Mesendoderm (in vitro differentiated cells): Measurements from ENCODE around the gene MXI1.

Source experiments
- DNase-seq: peaks from one replicate; pipeline ENCODE4 v3.0.0; 2013
- H2AK5ac ChIP-seq: 2 replicates; pipeline ENCODE4 v1.6.1; 2013; ENCODE audit warnings: low read length, inconsistent platforms
- H2BK120ac ChIP-seq: 2 replicates; pipeline ENCODE4 v1.6.1; 2013; ENCODE audit warnings: low read depth, mild to moderate bottlenecking, low read length, moderate library complexity, mixed read lengths
- H2BK15ac ChIP-seq: replicated peaks from 2 replicates; pipeline ENCODE4 v1.6.1; 2013; ENCODE audit warnings: low read depth, mild to moderate bottlenecking, moderate library complexity
- H2BK5ac ChIP-seq: 2 replicates; pipeline ENCODE4 v1.6.1; 2013; ENCODE audit warnings: low read length, inconsistent platforms
- H3K18ac ChIP-seq: 2 replicates; pipeline ENCODE4 v1.6.1; 2013; ENCODE audit warnings: mild to moderate bottlenecking, low read length, mixed read lengths
- H3K23ac ChIP-seq: one replicate; pipeline ENCODE4 v1.6.1; 2013; ENCODE audit warnings: low read length
- H3K27ac ChIP-seq: 2 replicates; pipeline ENCODE4 v1.5.1; 2013; ENCODE audit warnings: low read depth, mild to moderate bottlenecking, inconsistent platforms, low read length, moderate library complexity
- H3K27me3 ChIP-seq: 2 replicates; pipeline ENCODE4 v1.6.1; 2013; ENCODE audit warnings: low read length, control low read depth, mild to moderate bottlenecking, inconsistent platforms; ENCODE audit not compliant: insufficient read depth, poor library complexity
- H3K36me3 ChIP-seq: 2 replicates; pipeline ENCODE4 v1.6.1; 2013; ENCODE audit warnings: low read length, inconsistent platforms; ENCODE audit not compliant: control insufficient read depth, insufficient read depth
- H3K4ac ChIP-seq: one replicate; pipeline ENCODE4 v1.6.1; 2013; ENCODE audit warnings: low read depth, mild to moderate bottlenecking, low read length, moderate library complexity
- H3K4me1 ChIP-seq: 2 replicates; pipeline ENCODE4 v1.6.1; 2013; ENCODE audit warnings: low read depth, low read length, inconsistent platforms; ENCODE audit not compliant: control insufficient read depth
- H3K4me2 ChIP-seq: 2 replicates; pipeline ENCODE4 v1.6.1; 2013; ENCODE audit warnings: low read length
- H3K4me3 ChIP-seq: 2 replicates; pipeline ENCODE4 v1.5.1; 2013; ENCODE audit warnings: mild to moderate bottlenecking, low read length
- H3K56ac ChIP-seq: one replicate; pipeline ENCODE4 v1.6.1; 2013; ENCODE audit warnings: low read length
- H3K79me1 ChIP-seq: 2 replicates; pipeline ENCODE4 v1.6.1; 2013; ENCODE audit warnings: low read length, inconsistent platforms
- H3K79me2 ChIP-seq: 2 replicates; pipeline ENCODE4 v1.6.1; 2013; ENCODE audit warnings: mild to moderate bottlenecking, low read length; ENCODE audit not compliant: control insufficient read depth, insufficient read depth
- H3K9ac ChIP-seq: 2 replicates; pipeline ENCODE4 v1.6.1; 2013; ENCODE audit warnings: low read length, inconsistent platforms
- H4K5ac ChIP-seq: one replicate; pipeline ENCODE4 v1.6.1; 2013; ENCODE audit warnings: low read length
- H4K8ac ChIP-seq: one replicate; pipeline ENCODE4 v1.6.1; 2013; ENCODE audit warnings: low read depth, mild to moderate bottlenecking, control low read depth, low read length, moderate library complexity
- WGBS: extraction: QIAGEN DNeasy Blood & Tissue Kit; methylation state at CpG from one replicate; pipeline ENCODE4 v1.1.7; 2013; ENCODE audit warnings: low lambda C conversion rate, missing lambda C conversion rate; ENCODE audit not compliant: insufficient coverage; ENCODE audit errors: extremely low coverage; 5-methylcytosine and 5-hydroxymethylcytosine counted together

The MXI1 gene

DNA sequence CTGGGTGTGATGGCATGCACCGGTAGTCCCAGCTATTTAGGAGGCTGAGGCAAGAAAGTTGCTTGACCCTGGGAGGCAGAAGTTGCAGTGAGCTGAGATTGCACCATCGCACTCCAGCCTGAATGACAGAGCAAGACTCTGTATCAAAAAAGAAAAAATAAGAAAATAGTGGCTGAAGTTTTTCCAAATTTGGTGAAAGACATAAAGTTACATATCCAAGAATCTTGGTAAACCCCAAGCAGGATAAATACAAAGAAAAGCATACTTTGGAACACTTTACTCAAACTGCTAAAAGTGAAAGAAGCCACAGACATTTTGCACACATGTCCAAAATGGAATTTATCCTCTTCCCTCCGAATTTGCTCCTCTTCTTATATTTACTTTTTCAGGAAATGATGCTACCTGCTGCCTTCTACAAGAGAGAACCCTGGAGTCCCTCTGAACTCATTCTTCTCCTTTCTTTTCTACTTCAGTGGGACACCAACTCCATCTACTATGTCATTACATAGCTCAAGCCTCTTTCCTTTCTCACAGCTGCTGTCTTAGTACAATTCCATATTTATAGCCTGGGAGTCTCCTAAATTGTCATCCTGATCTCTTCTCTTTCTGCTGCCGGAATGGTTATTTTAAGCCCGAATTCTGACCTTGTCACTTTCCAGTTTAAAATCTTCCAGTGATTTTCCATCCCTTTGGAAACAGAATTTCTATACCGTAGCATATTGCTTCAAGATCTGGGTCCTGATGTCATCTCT lies 114.6 kb downstream of the MXI1 start:
- Histone ChIP-seq H4K8ac (no peak overlapping the region), H3K79me2 (no peaks in the 10 kb centered on the region), H3K79me1 (no peaks in the 10 kb centered on the region), H2BK120ac (no peak overlapping the region), H3K56ac (no peak overlapping the region), H3K23ac (no peak overlapping the region), H3K18ac (no peak overlapping the region), H3K4ac (no peak overlapping the region), H2BK15ac (no peak overlapping the region), H3K9ac (no peak overlapping the region), H3K36me3 (no peaks in the 10 kb centered on the region), H2AK5ac (no peak overlapping the region), H4K5ac (no peak overlapping the region), H2BK5ac (no peak overlapping the region), H3K27ac (no peak overlapping the region), H3K4me1 (peaks cover 11% of the 10 kb centered on the region), H3K4me3 (no peak overlapping the region), H3K27me3 (no peaks in the 10 kb centered on the region), H3K4me2 (no peak overlapping the region)
- DNase-seq: no peak
- WGBS: no CpG with 5 or more reads among the region's 6 CpGs

GRCh38 chr10:110323503-110323902 lies 116.1 kb downstream of the MXI1 start:
- H2BK5ac ChIP-seq: peak overlapping the region; percentile 33
- no peak overlapping the region for H3K18ac ChIP-seq
- H3K4ac ChIP-seq: no peak overlapping the region
- H2BK15ac ChIP-seq: no peak overlapping the region
- DNase-seq: peak; percentile 51
- H3K4me3 ChIP-seq: no peak overlapping the region
- WGBS: no CpG with 5 or more reads among the region's 2 CpGs
- peaks cover 10% of the 10 kb centered on the region for H3K4me1 ChIP-seq
- H3K79me2 ChIP-seq: no peaks in the 10 kb centered on the region
- H4K5ac ChIP-seq: no peak overlapping the region
- H3K79me1 ChIP-seq: no peaks in the 10 kb centered on the region
- no peak overlapping the region for H3K27ac ChIP-seq
- H3K4me2 ChIP-seq: no peak overlapping the region
- no peak overlapping the region for H3K56ac ChIP-seq
- H3K23ac ChIP-seq: no peak overlapping the region
- no peaks in the 10 kb centered on the region for H3K27me3 ChIP-seq
- no peak overlapping the region for H3K9ac ChIP-seq
- H3K36me3 ChIP-seq: no peaks in the 10 kb centered on the region
- H4K8ac ChIP-seq: no peak overlapping the region
- H2BK120ac ChIP-seq: no peak overlapping the region
- H2AK5ac ChIP-seq: no peak overlapping the region

DNA sequence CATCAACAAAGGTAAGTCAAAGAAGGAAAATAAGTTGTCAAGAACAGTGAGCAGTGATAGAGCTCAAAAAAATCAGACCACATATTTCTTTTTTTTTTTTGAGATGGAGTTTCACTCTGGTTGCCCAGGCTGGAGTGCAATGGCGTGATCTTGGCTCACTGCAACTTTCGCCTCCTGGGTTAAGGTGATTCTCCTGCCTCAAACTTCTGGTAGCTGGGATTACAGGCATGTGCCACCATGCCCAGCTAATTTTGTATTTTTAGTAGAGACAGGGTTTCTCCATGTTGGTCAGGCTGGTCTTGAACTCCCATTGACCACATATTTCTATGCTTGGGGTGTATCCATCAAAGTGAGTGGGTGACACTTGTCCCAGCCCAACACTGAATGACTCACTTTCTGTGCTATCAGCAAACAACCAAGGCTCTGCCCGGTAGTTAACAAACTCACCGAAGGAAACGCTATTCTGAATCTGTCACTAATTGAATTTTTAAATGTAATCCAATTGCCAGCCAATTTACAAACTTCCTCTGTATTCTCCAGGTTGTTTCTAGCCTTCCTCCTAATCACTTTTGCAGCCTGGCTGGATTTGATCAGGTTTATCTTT lies 116.9 kb downstream of the MXI1 start:
- Histone ChIP-seq H2AK5ac (no peak overlapping the region), H3K79me2 (no peaks in the 10 kb centered on the region), H3K23ac (no peak overlapping the region), H3K36me3 (no peaks in the 10 kb centered on the region), H2BK15ac (no peak overlapping the region), H2BK120ac (no peak overlapping the region), H3K4ac (no peak overlapping the region), H3K56ac (peak overlapping the region; percentile 22), H3K27me3 (no peaks in the 10 kb centered on the region), H2BK5ac (peak overlapping the region; percentile 11), H4K8ac (no peak overlapping the region), H4K5ac (no peak overlapping the region), H3K27ac (no peak overlapping the region), H3K4me1 (peaks cover 5% of the 10 kb centered on the region), H3K9ac (no peak overlapping the region), H3K79me1 (no peaks in the 10 kb centered on the region), H3K4me3 (no peak overlapping the region), H3K18ac (no peak overlapping the region), H3K4me2 (no peak overlapping the region)
- peak; percentile 82 for DNase-seq
- WGBS: no CpG with 5 or more reads among the region's 5 CpGs

DNA sequence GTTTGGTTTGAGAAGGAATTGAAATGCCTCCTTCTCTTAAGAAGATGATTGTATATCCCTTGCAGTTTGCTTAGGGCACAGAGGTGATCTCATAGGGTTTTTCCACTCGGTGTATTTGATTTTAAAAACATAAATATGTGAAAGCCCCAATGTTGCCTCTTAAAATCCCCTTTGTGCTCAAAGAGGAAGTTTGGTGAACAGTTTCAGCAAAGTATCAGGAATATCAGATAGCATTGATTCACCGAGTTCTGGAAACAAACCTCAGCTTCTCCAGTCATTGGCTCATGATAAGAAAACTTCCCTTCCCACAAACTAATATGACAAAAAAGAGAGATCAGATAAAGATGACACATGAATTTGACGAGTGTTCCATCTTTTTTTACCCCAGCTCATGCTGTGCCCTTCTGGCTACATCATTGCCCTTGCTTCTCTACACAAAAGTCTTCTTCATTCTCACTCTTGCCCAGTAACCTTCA lies 117.4 kb downstream of the MXI1 start:
- Histone ChIP-seq H2BK120ac (no peak overlapping the region), H3K4ac (no peak overlapping the region), H3K79me2 (no peaks in the 10 kb centered on the region), H2BK5ac (peak overlapping the region; percentile 1), H3K27me3 (no peaks in the 10 kb centered on the region), H3K56ac (peak overlapping the region; percentile 19), H4K5ac (no peak overlapping the region), H3K79me1 (no peaks in the 10 kb centered on the region), H3K27ac (peak overlapping the region; percentile 0), H3K4me2 (no peak overlapping the region), H3K4me3 (no peak overlapping the region), H3K4me1 (peaks cover 5% of the 10 kb centered on the region), H2AK5ac (no peak overlapping the region), H3K9ac (no peak overlapping the region), H3K36me3 (no peaks in the 10 kb centered on the region), H3K18ac (peak overlapping the region; percentile 6), H2BK15ac (no peak overlapping the region), H4K8ac (no peak overlapping the region), H3K23ac (no peak overlapping the region)
- DNase-seq: no peak
- no CpG with 5 or more reads among the region's 3 CpGs for WGBS

DNA sequence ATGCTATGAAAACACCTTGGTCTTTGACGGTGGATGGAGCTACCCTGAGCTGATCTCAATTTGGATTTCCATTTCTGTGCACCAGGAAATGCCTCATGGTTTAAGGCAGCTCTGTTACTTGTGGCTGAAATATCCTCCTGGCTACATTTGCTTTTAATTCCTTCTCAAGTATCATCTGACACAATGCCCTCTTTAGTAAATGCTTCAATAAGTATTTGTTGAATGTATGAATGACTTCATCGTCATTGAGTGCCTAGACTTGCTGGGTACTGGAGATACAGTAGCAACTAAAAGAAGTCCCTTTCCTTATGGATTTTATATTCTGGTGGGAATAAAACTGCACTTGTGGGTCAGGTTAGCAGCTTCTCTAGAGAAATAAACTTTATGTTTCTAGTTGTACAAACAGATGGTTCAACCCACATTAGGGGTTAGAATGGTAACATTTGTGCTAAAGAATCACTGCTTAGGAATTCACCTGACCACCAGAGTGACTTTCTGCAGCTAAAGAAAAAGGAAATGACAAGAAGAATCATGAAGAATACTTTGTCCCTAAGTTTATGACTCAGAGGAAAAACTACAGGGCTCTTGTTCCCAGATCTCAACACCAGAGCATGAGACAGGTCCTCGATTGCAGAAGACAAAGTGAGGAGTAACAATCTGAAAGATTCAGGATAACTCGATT lies 119.1 kb downstream of the MXI1 start:
- Histone ChIP-seq H3K27ac (no peak overlapping the region), H3K27me3 (no peaks in the 10 kb centered on the region), H3K79me1 (no peaks in the 10 kb centered on the region)

More for the DNA sequence above, 119.1 kb downstream of the MXI1 start:
- Histone ChIP-seq H3K9ac (no peak overlapping the region), H3K18ac (no peak overlapping the region), H2AK5ac (no peak overlapping the region), H3K4me3 (no peak overlapping the region), H3K56ac (no peak overlapping the region), H3K4ac (no peak overlapping the region), H3K4me1 (peaks cover 5% of the 10 kb centered on the region), H4K5ac (no peak overlapping the region), H3K23ac (no peak overlapping the region), H2BK15ac (no peak overlapping the region), H3K4me2 (no peak overlapping the region), H3K79me2 (no peaks in the 10 kb centered on the region), H2BK120ac (no peak overlapping the region), H3K36me3 (no peaks in the 10 kb centered on the region), H2BK5ac (no peak overlapping the region), H4K8ac (no peak overlapping the region)
- no peak for DNase-seq
- WGBS: no CpG with 5 or more reads among the region's 4 CpGs
